ENCODE data around the gene ADAD2.
"Not testable (repeated sequence)": the region's sequence is repeated elsewhere in the genome, so short reads cannot be mapped to it uniquely, and the experiment has no call there.

The ADAD2 gene

DNA sequence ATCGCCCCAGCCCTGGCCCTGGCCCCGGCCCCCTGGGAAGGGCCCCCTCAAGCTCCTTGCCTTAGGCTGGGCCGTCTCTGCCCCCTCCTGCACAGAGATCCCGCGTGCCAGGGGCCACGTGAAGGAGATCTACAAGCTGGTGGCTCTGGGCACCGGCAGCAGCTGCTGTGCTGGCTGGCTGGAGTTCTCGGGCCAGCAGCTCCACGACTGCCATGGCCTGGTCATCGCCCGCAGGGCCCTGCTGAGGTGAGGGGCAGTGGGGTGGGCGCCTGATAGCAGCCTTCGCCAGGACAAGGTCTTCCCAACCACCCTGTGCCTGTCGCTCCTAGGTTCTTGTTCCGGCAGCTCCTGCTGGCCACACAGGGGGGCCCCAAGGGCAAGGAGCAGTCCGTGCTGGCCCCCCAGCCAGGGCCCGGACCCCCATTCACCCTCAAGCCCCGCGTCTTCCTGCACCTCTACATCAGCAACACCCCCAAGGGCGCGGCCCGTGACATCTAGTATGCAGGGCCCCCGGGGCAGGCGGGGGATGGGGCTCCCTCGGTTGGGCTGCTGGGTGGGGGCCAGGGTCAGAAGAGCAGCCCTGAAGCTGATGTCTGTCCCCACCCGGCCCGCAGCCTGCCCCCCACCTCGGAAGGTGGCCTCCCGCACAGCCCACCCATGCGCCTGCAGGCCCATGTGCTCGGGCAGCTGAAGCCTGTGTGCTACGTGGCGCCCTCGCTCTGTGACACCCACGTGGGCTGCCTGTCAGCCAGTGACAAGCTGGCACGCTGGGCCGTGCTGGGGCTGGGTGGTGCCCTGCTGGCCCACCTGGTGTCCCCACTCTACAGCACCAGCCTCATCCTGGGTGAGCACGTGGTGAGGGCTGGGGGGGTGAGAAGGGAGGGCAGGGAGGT is 4.5 kb downstream of the ADAD2 start:
- DNase-seq (ENCODE audit: low spot score), result no peak

DNA sequence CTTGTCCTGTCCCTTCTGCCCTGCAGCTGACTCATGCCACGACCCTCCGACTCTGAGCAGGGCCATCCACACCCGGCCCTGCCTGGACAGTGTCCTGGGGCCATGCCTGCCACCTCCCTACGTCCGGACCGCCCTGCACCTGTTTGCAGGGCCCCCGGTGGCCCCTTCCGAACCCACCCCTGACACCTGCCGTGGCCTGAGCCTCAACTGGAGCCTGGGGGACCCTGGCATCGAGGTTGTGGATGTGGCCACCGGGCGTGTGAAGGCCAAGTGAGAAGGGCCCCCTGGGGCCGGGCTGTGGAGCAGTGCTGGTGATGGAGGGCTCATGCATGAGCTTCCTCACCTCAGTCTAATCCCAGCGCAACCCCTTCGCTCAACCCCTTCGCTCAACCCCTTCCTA is 5.1 kb downstream of the ADAD2 start:
- no peak for DNase-seq (ENCODE audit: low spot score)

DNA sequence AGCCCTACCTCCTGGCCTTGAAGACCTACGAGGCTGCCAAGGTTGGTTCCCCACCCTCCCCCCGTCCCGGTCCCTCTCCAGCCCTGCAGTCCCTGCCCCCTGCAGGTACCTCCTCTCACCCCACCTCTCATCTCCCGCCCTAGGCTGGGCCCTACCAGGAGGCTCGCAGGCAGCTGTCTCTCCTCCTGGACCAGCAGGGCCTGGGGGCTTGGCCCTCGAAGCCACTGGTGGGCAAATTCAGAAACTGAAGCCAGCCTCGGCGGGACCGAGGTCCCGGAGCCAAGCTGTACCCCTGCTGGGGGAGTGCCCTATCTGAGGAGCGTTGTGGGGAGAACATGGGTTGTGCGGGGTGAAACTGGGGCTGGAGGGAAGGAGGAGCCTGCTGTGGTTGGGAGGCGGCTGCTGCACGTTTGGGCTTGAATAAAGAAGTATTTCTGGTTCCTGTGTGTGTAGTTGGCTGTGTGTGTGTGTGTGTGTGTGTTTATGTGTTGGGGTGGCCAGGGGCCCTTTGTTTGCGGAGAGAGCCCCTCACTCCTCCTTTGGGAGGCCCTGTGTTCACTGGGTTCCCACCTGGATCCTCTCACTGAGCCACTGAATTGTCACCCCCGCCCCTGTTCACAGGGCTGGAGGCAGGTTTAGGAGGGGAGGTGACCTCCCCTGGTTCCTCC is 5.9 kb downstream of the ADAD2 start:
- DNase-seq (ENCODE audit: low spot score), result no peak

DNA sequence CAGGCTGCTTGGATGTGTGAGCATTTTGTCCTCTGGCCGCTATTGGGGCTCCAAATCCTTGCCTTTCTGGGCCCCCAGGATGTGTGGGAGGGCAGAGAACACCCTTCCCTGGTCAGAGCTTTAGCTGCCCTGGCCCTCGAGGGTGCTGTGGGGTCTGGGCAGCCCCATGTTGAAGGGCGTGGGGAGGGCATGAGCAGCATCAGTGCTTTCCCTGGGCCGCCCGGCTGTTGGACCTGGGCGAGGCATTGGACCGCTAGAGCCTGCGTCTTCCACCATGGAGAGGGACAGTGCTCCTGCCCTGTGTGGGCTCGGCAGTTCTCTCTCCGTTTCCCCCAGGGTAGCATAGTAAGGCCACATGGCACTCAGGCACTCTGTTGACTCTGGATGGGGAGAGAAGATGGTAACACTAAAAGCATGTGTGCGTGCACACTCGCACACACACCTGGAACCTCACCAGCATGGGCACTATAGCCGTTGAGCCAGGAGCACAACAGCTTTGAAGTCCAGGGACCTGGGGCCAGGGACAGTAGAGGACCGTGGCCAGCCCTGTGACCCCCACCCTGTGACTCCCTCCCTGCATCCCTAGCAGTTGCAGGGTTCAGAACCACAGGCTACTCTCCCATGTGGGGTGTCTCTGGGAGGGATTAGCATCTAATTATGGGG is 6.6 kb downstream of the ADAD2 start:
- no peak for DNase-seq (ENCODE audit: low spot score)

DNA sequence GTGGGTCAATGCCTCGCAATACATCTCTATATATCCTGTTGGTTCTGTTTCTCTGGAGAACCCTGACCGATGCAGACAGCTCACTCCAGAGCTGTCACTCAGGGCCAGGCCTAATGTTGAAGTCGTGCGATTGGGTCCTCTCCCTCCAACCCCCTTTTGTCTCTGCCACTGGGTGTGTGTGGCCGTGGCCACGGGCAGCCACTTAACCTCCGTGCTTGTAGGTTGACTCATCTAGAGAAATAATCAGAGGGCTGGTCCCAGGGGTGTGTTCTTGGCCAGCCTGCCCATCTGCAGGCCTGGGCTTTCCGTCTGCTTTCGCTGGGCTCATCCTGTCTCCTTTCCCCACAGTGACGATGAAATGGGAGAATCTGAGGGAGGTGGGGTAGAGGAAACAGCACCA is 7.4 kb downstream of the ADAD2 start:
- no peak for DNase-seq (ENCODE audit: low spot score)

DNA sequence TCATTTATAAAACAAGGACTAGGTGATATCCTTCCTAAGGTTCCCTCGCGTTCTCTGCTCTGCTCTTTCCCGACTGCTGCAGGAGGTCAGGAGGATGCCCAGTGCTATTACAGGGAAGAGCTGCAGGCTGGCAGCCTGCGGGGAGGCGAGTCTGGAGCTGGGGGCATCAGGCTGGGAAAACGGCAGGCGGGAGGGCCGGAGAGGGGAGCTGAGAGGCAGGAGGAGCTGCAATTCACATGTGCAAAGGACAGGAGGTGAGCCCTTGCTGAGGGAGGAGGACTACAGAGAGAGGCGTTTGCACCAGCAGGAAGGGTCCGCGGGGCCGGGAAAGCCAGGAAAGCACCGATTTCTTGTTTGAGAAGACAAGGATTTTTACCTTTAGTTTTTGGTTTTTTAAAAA is 8.1 kb downstream of the ADAD2 start:
- no peak for DNase-seq (ENCODE audit: low spot score)

DNA sequence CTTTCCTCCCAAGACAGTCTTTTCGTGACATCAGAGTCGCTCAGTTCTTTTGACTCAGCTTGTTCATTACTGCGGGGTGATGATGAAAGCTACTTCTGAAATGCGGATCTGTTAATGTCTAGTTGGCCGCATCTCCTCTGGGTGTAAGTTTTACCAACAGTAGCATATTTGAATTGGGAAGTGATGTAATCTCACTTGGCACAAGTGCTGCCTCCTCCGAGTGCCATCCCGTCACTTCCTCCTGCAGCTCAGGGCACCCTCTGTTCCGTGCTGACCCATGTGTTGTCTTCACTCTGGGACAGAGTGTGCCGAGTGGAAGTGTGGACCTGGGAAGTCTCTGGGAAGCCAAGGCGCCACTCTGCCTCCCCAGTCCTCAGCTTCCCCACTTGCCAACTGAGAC is 8.9 kb downstream of the ADAD2 start:
- DNase-seq (ENCODE audit: low spot score), result no peak

DNA sequence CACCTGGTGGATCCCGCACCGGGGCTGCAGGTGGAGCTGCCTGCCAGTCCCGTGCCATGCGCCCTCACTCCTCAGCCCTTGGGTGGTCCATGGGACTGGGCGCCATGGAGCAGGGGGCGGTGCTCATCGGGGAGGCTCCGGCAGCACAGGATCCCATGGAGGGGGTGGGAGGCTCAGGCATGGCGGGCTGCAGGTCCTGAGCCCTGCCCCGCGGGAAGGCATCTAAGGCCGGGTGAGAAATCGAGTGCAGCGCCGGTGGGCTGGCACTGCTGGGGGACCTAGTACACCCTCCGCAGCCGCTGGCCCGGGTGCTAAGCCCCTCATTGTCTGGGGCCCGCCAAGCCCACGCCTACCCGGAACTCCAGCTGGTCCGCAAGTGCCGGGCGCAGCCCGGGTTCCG is 13.6 kb downstream of the ADAD2 start:
- not testable (repeated sequence) for DNase-seq (ENCODE audit: low spot score)

DNA sequence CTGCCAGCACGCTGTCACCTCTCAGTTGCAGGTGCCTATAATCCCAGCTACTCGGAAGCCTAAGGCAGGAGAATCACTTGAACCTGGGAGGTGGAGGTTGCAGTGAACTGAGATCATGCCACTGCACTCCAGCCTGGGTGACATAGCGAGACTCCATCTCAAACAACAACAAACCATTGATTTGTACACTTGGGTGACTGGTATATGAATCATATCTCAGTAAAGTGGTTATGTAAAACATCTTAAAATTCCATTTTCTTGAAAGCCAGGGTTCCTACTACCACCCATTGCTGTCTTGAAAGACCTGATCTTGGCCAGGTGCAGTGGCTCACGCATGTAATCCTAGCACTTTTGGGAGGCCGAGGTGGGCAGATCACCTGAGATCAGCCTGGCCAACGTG is 14.2 kb downstream of the ADAD2 start:
- not testable (repeated sequence) for DNase-seq (ENCODE audit: low spot score)

DNA sequence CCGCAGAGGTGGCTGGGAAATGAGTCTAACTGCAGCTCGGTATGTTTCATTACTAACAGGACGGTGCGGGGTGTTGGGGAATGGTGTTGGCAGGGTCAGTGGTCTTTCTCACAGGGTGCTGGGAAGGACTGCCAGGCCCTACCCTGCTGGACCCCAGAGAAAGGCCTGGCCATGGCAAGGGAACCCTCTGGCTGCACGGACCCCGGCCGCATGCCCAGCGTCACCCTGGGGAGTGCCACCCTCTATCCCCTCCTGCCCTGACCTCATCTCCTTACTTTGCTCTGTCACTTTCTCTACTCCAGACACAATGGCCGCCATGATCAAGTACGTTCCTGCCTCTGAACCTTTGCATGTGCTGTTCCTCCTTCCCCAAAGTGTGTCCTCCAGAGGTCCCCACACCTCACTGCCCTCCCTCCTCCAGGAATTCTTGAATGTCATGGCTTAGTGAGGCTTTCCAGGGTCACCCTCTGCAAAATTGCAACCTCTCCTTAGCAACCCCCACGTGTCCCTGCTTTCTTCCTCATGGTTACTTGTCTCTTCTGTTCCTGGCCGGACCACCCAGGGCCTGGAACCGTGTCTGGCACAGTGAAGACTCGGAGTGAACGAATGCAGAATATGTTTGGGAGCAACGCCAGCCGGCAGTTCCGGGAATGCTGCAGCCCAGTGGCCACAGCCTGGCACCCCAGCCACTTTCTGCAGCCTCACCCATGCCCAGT is 15.2 kb downstream of the ADAD2 start:
- no peak for DNase-seq (ENCODE audit: low spot score)

DNA sequence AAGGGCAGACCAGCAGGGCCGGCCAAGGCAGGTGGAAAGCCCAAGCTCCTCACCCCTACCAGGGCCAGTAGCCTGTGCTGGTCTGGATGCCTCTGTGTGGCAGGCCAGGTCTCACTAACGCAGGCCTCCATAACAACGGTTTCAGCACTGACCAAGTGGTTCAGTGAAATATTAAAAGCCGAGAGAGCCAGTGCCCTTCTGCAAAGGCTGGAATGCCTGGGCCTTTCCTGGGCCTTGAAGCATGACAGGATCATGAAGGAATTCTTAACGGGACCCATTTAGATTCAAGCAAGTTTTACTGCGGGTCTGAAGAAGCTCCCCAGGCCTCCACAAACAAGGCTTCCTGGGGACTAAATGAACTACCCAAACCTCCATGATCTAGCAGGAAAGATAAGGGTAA is 16.3 kb downstream of the ADAD2 start:
- no peak for DNase-seq (ENCODE audit: low spot score)

DNA sequence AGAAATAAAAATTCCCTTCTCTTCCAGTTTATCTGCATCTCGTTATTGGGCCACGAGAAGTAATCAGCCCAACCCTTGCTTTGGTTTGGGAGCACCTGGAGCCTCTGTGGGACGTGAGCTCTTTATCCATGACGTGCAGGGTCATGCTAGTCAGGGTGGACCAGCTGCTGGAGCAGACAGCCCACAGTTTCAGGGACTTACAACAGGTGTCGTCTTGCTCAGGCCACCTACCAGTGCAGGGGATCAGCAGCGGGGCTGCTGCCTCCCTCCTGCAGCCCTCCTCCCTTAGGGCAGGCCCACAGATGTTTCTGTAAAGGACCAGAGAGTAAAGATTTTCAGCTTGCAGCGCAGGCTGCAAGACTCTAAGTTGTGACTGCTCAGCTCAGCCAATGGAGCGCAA is 16.9 kb downstream of the ADAD2 start:
- no peak for DNase-seq (ENCODE audit: low spot score)

DNA sequence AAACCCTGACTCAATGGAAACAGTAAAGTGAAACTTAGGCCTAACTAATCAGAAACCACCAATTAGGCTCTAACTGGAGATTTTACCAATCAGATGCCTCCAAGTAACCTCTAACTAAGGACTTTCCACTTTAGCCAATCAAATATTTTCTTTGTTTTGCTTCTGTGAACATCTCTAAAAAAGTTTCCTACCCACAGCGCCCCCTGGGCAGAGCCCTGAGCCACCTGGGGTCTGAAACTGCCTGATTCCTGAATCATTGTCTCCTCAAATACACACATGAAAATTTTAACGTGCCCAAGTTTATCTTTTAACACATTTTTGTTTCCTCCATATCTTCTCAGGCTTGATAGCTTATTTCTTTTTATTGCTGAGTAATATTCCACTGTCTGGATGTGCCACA is 19.0 kb downstream of the ADAD2 start:
- DNase-seq (ENCODE audit: low spot score), result no peak

DNA sequence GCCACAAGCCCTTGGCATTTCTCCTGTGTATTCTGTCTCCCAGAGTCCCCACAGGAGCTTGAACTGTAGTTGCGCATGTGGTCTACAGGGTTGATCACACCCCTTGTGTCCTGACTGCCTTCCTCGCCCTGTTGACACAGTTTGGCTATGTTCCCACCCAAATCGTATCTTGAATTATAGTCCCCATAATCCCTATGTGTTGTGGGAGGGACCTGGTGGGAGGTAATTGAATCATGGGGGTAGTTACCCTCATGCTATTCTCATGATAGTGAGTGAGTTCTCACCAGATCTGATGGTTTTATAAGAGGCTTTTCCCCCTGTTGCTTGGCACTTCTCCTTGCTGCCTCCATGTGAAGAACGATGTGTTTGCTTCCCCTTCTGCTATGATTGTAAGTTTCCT is 21.2 kb downstream of the ADAD2 start:
- DNase-seq (ENCODE audit: low spot score), result no peak

DNA sequence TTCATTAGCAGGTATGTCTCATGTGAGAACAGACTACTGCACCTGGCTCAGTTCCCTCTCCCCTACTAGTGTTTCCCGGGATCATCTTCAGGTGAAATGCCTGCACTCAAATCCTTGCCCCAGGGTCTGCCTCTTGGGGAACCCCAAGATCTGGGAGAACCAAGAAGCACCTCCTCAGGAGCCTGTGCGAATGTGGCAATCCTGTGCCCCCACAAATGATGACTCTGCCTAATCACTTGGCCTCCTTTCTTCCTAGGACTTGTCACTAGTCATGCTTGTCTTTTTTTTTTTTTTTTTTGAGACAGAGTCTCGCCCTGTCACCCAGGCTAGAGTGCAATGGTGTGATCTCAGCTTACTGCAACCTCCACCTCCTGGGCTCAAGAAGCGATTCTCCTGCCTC is 21.7 kb downstream of the ADAD2 start:
- DNase-seq (ENCODE audit: low spot score), result no peak

DNA sequence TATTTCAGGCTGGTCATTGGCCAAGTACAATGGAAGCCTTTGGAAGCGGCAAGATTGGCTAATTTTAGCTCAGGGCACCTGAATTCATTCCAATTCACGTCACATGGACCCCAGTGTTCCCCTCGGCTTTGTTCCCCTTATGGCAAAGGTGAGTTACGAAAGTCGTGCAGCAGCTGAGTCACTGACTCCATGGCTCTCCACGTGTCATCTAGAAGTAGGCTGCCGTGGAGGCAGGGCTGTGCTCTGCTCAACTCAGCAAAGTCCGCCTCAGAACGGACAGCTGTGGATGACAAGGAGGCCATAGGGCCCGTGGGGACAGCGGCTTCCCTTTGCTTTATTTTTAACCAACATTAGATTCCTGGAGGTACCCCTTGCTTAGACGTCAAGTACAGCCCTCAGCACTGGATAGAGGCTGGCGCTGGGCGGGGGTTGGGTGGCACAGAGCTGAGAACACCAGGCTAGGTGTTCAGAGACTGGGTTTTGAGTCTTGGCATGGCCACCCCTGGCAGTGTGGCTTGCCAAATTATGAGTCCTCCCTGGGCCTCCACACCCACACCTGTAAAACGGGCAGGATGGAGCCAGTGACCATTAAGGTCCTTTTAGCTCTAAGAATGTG is 23.6 kb downstream of the ADAD2 start:
- DNase-seq (ENCODE audit: low spot score), result no peak

DNA sequence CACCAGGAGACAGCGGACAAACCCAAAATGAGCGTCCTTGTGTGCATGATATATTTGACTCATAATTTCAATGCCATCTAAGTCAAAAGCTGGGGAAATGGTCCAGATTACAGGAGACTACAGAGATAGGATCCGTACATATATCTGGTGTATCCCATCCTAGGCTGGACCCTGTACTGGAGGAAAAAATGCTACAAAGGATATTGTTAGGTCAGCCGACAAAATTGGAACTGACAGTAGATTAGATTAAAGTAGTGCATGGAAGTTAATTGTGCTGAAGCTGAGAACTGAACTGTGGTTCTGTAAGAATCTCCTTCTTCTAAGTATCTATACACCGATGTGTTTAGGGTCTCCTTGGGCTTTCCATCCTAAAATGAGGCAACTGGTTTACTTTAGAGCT is 24.6 kb downstream of the ADAD2 start:
- DNase-seq (ENCODE audit: low spot score), result no peak

DNA sequence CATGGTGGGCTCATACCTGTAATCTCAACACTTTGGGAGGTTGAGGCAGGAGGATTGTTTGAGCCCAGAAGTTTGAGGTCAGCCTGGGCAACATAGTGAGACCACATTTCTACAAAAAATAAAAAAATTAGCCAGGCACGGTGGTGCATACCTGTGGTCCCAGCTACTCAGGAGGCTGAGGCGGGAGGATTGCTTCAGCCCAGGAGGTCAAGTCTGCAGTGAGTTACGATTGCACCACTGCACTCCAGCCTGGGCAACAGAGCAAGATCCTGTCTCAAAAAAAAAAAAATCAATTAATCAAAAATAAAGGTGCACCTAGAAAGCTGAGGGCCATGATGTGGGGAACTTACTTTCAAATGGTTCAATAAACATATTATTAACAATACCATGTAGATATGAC is 25.2 kb downstream of the ADAD2 start:
- DNase-seq (ENCODE audit: low spot score), result not testable (repeated sequence)

DNA sequence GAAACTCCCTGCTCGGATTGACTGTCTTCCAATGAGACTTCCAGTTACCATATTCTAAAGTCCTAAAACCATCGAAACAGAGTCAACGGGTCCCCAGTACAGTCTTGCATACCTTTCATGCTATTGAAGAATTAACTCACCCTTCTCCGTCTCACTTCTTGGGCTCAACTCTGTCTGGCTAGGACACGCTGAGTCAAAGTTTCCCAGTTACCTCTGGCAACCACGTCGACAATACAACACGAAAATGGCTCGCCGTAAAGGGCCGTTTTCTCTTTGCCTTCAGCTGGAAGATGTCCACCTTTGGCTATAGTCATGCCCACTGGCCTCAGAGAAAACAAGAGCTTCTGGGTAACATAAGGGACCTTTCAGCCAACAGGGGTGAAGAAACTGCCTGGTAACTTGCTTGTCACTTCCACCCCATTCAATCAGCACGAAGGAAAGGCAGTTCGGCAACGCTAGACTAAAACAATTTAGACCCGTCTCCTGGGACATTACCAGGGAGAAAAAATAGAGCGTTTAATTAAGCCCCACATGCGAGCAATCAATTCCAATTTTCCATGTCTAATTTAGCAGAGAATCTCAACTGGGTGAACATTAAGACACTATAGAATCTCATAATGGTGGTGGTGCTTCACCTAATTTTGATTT is 27.3 kb downstream of the ADAD2 start:
- DNase-seq (ENCODE audit: low spot score), result no peak

DNA sequence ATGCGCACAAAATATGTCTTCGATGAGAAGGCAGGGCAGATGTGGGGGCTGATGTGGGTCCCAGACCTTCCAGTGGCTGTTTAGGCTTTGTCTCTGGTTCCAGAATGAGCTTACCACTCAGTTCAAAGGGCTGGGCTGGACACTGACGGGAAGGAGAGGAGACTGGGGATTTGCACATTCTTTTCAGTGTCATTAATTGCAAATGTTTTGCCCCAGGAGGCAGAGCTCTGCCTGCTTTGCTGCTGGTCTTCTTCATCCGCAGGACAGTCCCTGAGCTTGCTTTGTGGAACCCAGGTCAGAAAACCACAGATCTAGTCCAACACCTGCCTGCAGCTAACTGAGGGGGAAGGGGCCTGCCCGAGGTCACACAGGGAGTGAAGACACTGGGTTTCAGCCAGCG is 28.0 kb downstream of the ADAD2 start:
- DNase-seq (ENCODE audit: low spot score), result no peak

DNA sequence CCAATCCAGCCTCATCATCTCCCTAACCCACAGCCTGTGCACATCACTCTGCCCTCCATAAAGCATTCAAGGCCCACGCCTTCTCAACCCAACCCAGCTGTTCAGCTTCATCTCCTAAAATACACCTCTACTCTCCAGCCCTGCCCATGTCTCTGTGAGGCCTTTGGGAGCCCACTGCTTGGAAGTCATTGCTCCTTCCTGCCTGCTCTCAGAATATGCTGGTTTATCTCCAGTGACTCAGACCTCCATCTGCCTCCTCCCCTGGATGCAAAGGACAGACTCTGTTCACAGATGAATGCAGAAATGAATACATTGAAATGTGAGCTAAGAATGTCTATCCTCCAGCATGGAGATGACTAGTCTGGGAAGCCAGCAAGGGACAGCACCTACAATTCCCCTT is 29.9 kb downstream of the ADAD2 start:
- DNase-seq (ENCODE audit: low spot score), result no peak

DNA sequence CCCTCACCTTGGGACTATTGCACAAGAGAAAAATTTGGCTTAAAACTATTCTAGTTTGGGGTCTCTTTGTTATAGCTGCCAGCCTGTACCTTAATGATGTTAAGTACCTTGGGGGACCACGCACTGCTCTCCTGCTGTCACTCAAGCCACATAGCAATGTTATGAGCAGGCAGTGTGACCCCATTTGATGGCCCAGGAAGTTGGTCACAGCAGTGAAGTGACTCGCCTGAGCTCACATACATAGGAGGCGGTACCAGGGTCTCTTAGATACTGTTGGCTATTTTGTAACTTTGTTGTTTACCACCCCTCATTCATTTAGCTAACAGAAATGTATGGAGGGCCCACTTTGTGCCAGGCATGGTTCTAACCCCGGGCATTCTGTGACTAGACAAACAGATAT is 32.5 kb downstream of the ADAD2 start:
- no peak for DNase-seq (ENCODE audit: low spot score)
